Stimulated activated CD4-positive, alpha-beta T cell treated with anti-CD3 and anti-CD28 coated beads, TNF-alpha, amount 100 ng/mL, for 1 hour (primary cell): ENCODE data around the gene BTRC.

ENCODE experiments used
- DNase-seq, 3 donors: peaks; one replicate each; pipeline ENCODE4 v3.0.0-alpha.2; 2020; ENCODE audit warnings: low read depth in 3 of 3, low spot score in 1 of 3

BTRC gene

DNA sequence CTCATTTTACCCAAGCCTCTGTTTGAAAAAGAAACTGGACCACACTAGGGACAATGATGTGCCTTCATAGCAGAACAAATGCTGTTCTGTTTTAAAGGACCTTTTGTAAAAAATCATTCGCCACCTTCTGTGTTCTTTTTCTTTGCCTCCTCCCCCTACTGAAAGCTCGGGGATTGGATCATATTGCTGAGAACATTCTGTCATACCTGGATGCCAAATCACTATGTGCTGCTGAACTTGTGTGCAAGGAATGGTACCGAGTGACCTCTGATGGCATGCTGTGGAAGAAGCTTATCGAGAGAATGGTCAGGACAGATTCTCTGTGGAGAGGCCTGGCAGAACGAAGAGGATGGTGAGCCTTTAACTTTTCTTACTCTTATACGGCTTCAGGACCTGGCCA lies 171.9 kb downstream of the BTRC start:
- DNase-seq = no peak

DNA sequence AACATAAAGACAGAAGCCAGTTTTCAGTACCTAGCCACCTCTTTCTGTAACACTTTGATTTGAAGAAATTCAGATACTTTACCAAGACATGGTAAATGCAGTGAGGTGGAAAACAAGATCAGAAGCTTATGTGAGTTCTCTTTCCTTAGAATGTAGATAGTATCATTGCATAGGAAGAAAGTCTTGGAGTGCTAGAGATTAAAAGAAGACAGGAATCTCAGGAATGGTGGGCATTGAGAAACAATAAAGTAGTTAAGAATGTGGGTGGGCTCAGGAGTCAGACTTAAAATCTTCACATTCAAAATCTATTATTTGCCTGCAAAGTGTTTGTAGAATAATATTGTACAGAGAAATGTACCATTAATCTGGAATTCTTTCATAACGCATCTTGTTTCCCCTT lies 175.2 kb downstream of the BTRC start:
- DNase-seq = no peak

DNA sequence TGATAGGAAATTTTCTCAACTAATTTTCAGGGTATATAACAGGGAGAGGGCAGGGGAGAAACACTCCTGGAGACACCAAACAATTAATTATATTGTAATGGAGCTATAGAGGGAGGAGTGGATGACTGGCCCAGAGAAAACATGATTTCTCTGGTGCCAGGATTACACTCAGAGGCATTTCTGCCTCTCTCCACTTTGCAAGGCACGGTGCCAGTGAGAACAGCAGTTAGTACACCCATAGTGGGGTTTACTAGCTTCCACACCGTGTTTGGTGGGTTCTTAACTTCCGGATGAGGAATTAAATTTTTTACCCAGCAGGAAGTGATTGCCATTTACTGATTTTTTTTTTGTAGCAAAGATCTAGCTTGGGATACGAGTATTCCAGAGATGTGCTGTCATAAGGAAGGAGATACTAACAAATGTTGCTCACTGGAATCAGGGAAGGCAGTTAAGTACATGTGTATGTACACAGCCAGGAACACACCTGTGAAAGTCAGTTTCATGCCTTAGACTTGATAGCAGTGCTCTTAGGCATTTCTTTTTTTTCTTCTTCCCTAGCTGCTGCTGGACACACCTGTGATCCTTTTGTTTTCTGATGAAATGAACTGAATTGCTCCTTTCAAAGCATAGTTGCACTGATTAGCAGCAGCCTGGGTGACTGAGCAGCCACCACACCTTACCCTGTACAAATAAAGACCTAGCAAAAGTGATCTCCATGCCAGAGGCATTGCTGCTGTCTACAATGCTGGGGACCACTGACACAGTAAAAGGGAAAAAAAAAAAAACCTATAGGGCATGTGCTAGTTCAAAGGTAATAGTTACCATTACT lies 176.0 kb downstream of the BTRC start:
- no peak for DNase-seq

DNA sequence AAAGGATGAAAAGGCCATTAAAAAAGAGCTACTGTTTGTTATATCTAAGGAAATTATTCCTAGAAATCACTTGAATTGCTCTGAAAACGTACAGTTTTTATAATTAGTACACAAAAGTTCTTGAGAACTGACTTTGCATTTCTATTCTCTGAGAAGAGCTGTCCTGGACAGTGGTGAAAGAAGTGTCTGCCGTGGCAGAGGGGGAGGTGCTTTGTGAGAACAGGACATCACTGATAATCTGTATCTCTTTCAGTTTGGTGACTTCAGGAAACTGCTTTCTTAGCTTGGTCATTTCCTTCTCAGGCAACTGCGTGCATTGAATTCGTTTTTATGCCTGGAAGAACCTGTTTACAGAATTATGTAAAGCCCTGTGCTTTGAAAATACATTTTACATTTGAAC lies 182.0 kb downstream of the BTRC start:
- no peak for DNase-seq

DNA sequence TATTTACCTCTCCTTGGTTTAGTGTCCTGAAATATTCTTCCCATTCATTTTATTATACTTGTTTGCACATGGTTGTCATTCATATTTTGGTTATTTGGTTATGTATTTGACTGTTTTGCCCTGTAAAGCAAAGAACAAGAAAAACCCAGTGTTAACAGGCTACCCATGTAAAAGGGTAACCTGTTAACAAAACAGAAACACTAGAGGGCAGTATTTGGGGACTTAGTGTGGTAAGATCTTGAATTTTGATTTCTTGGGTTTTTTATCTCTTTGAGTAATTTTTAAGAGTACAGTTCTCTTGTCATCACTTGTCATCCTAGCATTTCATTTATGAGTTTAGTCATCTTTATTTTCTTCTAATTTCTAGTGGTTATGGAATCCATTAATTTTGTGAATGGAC lies 182.8 kb downstream of the BTRC start:
- no peak for DNase-seq

DNA sequence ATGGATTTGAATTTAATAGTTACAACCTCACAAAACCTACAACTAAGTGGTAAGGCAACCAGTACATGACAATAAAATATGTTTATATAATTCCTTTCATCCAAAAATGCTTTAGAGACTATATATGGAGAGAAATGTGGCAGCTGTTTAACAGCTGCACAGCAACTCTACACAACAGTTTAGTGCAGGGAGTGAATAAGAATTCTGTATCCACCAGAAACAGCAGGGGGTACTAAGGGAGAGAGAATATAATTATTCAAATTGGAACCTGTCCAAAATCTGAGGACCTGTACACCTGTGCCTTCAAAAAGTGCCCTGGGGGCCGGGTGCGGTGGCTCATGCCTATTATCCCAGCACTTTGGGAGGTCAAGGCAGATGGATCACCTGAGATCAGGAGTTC lies 184.5 kb downstream of the BTRC start:
- no peak for DNase-seq

DNA sequence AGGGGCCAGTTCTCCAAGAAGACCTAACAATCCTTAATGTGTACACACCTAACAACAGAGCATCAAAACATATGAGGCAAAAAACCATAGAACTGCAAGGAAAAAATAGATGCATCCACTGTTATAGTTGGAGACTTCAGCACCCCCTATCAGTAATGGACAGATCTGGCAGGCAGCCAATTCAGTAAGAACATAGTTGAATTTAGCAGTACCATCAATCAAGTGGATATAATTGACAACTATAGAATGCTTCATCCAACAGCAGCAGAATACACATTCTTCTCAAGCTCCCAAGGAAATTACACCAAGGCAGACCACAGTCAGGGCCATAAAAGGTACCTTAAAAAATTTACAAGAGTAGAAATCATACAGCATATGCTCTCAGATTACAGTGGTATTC lies 191.9 kb downstream of the BTRC start:
- DNase-seq = no peak

DNA sequence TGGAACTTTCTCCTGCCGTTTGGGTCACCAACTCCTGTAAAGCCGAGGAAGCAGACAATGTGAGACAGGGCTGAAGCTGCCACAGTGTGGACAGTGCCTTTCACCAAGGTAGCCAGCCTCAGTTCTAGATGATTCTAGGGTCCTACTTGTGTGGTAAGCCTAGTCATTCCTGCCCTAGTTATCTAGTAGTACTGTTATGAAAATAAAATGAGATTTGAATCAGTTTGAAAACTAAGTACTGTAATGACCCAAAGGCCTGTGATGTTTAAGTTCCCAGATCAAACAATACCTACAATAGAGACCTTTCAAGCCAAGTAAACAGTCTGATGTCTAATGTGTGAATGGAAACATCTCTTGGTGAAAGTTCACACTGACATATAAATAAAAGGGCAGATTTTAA lies 197.0 kb downstream of the BTRC start:
- DNase-seq = no peak

DNA sequence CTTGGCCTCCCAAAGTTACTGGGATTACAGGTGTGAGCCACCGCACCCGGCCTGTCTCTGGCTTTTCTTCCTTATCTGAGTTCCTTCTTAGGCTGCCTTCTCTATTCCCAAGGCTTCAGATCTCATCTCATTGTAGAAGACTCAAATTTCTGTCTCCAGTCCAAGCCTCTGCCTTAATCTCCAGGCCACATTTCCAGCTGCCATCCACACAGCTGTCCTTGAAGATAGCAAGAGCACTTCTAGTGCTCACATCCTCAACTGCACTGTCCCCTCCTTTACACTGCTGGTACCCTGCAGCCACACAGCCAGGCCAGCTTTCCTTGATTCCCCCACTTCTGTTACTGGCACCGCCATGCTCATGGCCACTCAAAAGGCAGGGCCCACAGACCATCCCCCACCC lies 198.5 kb downstream of the BTRC start:
- DNase-seq = no peak

DNA sequence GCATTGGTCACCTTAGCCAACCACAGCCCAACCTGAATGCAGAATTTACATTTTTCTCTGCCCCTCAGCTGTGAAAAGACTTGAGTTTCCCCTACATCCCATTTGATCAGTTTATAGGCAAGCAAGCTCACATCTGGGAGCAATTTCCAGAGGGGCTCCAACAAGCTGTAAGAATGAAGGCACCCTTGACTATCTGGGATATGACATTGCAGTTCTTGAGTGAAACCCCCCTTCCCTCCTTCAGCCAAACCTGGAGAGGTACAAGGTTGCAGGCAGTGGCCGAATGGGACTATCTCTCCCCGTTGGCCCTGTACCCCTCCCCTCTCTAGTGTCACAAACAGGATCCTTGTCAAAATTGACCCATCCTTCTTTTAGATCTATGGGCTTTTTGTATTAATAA lies 203.6 kb downstream of the BTRC start:
- DNase-seq = no peak

DNA sequence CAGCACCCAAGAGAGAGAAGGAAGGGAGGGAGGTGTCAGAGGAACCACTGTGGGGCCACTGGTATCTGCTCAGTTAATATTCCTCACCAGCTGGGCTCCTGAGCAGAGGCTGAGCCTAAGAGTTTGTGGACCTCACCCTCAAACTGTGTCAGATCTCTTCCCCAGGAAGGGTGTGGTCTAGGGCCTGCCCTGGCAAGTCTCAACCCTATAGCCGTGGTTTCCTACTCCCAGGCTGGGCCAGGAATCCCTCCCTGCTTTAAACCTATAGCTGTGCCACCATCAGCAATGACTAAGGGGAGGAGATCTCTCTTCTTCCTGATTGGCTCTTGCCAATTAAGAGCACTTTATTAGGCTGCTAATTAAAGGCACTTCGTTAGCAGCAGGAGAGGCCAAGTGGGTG lies 204.2 kb downstream of the BTRC start:
- DNase-seq = no peak

DNA sequence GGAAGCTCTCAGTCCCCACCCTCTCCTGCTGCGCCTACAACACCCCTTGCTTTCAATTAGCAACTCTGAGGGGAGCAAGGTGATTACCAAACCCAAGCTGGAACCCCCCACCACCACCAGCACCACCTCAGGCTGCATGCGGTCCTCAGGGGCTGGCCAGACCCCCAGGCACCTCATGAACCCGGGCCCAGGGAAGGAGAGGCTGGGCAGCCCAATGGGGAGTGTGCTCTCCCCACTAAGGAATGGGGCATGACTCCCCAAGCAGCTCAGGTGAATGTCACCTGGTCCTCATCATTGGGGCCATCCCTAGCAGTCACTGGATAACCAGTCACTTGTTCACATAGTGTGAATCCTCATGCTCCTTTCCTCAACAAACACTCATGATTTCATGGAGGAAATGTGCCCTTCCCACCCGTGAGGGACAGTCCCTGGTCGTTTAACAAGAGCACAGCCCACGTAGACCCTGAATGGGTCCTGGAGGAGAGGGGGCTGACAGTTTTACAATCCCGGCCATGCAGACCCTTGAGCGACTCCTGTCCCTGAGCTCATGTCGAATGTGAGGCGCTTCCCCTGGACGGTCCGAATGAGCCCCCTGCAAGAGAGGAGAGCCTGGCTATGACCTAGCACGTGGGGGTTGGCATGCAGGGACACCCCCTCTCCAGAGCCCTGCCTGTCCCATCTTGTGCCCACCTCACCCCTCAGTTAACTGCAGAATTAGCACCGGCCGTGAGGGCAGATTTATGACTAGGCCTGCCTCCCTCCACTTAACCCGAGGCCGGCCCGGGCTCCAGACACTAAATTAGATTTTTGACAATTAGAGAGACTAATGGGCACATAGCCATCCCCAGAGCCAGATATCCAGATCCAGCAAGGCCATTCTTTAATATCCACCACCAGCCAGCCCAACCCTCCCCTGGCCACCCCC lies 205.0 kb downstream of the BTRC start:
- DNase-seq = no peak

DNA sequence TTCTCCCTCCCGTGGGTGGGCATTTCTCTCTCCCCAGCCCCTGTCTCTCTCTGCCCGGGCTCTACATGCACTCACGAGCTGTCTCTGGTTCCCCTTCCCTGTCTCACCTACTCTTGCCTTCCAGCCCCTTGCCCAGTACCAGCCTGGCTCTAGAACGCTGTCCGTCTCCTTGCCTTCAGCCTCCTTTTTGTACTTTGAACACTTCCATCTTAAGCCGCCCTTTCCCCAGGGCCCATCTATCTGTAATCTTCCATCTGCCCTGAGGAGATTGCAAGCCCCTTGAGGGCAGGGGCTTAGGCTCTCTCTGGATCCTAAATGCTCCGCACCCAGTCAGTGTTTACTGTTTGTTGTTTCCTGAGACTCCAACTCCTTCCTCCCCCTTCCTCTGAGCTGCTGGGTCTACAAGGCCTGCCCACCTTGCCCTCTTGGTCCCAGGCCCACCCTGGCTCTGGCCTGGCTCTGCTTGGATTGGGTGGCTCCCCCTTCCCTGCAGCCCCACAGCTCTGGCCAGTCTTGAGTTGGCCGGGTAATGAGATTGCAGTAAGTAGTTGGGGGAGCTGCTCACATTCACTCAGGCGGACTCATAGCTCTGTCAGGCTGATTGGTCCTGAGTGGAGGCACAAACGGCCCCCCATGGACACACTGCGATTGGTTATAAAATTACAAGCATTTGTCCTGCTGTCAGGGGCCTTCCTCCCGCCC lies 205.8 kb downstream of the BTRC start:
- DNase-seq = no peak

DNA sequence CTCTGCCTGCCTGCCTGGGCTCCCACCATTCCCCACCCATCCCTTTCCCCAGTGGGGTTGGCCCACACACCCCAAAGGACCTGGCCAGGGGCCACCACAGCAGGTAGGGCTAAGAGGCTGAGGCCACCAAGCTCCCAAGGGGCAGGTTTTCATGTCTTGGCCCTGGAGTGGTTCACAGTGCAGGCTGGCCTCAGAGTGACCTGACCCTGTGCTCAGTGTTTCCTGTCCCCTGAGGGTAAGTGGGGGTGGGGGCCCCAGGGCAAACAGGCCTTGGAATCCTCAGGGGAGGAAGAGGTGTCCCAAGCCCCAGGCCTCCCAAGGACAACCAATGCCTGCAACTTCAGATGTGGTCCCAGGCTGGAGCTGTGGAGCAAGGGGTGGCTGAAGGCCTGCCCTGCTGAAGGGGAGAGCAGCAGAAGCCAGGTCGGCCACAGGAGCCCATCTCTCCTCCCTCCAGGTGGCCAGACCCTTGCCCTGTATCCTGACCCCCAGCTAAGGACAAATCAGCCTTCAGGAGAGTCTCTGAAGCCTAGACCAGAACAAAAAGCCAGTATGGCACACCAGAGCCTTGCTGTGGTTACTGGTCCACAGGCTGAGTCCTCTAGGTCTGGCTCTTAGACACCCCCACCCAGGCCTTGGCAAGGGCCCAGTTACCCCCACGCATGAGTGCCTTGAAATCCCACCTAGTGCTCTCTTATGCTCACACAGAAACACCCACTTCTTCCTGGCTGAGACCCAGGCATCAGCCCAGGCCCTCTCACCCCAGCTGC lies 206.5 kb downstream of the BTRC start:
- no peak for DNase-seq

DNA sequence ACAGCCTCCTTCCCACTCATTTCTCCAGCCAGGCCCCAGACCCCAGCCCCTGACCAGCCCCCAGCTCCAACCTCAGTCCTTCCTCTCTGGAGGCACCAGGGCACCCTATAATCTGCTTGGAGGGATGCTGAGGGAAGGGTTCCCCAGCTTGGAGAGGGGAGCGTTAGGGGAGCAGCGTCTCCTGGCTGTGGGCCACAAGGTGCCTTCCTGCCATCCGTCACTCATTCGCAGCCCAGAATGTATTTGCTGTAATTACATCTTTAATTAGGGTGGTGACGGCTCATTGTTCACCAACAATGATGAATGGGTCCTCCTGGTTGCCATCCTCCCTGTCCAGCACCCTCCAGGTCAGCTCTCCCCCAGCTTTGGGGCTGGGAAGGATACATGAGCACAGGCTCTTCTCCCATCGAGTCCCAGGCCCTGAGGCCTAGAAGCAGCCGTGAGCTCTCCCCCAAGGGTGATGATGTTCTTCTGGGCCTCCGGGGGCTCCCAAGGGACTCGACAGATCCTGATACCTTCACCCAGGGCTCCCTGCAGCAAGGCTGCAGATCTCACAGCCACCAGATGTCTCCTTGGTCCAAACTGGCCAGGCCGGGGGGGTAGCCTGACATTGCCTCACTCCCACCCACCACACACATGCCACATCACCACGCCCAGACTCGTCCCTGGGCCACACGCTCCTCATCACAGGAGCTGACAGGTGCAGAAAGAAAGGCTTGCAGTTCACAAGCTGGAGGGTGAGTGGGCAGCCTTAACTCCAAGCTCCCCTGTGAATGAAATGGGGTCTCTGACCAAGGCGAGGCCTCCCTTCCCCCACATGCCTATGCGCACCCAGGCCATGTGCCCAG lies 207.3 kb downstream of the BTRC start:
- no peak for DNase-seq

DNA sequence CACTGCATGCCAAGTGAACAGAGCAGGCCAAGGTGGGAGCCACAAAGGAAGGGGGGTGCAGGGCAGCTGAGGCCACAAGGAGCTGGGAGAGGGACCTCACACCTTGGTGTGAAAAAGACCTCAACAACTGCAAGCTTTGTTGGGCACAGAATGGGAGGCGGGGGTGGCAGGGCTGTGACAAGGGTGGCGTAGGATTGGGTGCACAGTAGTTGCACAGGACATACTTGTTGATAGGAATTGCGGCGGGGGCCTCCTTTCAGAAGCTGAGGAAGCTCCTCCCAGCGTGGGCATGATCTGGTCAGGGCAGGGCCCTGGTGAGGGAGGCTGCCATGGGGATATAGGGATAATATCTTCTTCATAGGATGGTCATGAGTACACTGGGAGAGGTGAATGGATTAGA lies 208.3 kb downstream of the BTRC start:
- no peak for DNase-seq

DNA sequence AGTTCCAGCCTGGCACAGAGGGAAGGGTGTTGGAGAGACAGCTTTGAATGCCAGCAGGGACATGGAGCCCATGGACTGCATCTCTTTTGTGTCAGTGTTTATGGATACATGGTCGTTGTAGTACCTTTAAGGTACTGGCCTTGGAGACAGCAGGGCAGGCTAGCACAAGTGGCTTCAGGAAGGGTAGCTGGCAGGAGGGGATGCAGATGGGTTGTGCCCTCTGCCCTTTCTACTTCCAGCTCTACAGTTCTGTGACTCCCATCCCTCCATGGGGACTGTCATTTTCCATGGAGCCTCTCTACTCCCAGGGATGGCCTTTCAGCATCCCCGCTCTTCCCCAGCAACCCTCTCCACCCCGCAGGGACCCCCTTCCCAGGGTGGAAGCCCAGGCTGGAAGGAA lies 209.0 kb downstream of the BTRC start:
- DNase-seq = no peak

DNA sequence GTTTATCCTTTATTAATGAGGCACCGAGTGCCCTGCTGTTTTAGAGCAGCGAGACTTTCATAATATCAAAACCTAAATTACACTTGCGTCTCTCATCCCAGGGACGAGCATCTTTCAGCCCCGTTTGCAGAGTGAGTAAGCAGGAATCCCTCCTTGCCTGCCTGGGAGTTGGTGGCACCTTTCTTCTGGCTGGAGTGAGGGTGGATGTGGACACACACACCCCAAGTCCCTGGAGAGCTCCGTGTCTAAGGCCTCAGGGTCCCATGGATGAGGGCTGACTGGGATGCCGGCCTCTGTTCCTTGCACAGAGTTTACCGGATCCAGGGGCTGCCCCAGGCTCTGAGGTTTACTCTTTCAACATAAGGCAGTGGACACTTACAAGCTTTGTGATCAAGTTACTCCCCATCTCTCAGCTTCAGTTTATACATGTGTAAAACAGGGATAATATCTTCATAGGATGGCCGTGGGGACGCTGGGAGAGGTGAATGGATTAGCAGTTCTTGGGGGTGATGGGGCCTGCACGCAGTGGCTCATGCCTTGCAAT lies 209.6 kb downstream of the BTRC start:
- no peak for DNase-seq

DNA sequence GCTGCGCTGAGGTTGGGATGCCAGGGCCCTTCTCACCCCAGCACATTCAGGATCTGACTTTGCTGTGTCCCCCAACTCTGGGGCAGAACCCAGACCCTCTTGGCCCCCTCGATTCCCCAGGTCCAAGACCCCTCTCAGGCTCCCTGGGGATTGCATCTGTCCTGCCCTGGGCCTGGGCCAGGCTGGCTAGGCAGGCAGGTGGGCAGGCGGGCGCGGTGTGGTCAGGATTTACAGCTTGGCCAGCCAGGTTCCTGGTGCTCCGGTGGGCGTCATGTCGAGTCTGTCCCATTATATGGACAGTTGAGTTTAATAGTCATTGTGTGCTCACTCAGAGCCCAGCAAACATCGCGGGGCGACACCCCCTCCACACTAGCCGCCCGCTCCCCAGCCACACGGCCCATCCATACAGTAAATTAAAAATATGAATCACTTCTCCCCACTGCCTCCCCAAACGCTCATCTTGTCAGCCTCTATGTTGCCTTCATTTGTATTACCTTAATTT lies 210.6 kb downstream of the BTRC start:
- DNase-seq = no peak
